Breast epithelium (tissue), 4 donors: Measurements from ENCODE around the gene PHF19. TPM values are rescaled to one million over a fixed set of nuclear protein-coding genes. Genes with fewer than 3 reads are reported as not detected.

ENCODE experiments used
- DNase-seq, 2 donors: peaks; one replicate each; pipeline ENCODE4 v3.0.0-alpha.2; 2019; ENCODE audit warnings: low spot score in 2 of 2
- H3K27ac ChIP-seq, 2 donors: fragments of 200-600 bp; sonication (generic) in 1 of 2; one replicate each; pipeline ENCODE4 v1.5.1; 2016 to 2019; ENCODE audit warnings: mild to moderate bottlenecking in 1 of 2
- H3K27me3 ChIP-seq, 2 donors: fragments of 200-600 bp; sonication (generic) in 1 of 2; one replicate each; pipeline versions ENCODE4 v1.5.1 to v1.6.0; 2017 to 2019; ENCODE audit warnings: control low read depth in 1 of 2, mild to moderate bottlenecking in 1 of 2
- H3K36me3 ChIP-seq: fragments of 200-600 bp; one replicate; pipeline ENCODE4 v1.5.1; 2019
- H3K4me1 ChIP-seq, 2 donors: fragments of 200-600 bp; sonication (generic); one replicate each; pipeline ENCODE4 v1.5.1; 2016 to 2019; ENCODE audit warnings: control low read depth in 1 of 2
- H3K4me3 ChIP-seq, 3 donors: fragments of 200-600 bp; sonication (generic); 1 replicate in 2 of 3; 2 replicates in 1 of 3; pipeline ENCODE4 v1.5.1; 2016 to 2019; ENCODE audit warnings: mild to moderate bottlenecking in 3 of 3, moderate library complexity in 2 of 3
- H3K9me3 ChIP-seq, 2 donors: fragments of 200-600 bp; sonication (generic) in 1 of 2; one replicate each; pipeline ENCODE4 v1.5.1; 2016 to 2019; ENCODE audit warnings: control low read depth in 1 of 2
- POLR2A ChIP-seq: fragments of 450-650 bp; IDR thresholded peaks from one replicate; pipeline ENCODE4 v1.6.1; 2016; ENCODE audit warnings: antibody characterized with exemption, mild to moderate bottlenecking, moderate library complexity
- POLR2AphosphoS5 ChIP-seq, 3 donors: sonication (generic); formaldehyde crosslinking; IDR thresholded peaks; one replicate each; pipeline ENCODE4 v1.6.1; 2017; ENCODE audit warnings: antibody characterized with exemption in 3 of 3
- intact Hi-C: fragments of 100-400 bp; cut with DNase I; formaldehyde crosslinking; loops from one replicate; pipeline ENCODE4 v1.15.1; 2023; ENCODE audit warnings: low total_unique reads
- total RNA-seq, 3 donors: library from RNA; depleted of rRNA; stranded (reverse); fragments of >200 nt; gene quantifications; one replicate each; pipeline ENCODE4 v1.1.0, GENCODE V29; 2016
- TF ChIP-seq, protein P1 (sequence below), 3 donors: fragments of 450-650 bp; IDR thresholded peaks; one replicate each; pipeline ENCODE4 v1.5.1; 2016 to 2017; ENCODE audit warnings: antibody characterized with exemption in 3 of 3, mild to moderate bottlenecking in 3 of 3, moderate library complexity in 3 of 3

The PHF19 gene
- 10 to 100 TPM; 16.5 to 33.1 (median 19.0) TPM for total RNA-seq

- Histone ChIP-seq H3K4me1 (no peaks in the 10 kb centered on the region), H3K4me3 (peak within 1 kb of the TSS; percentile 69 to 84 (median 75)), H3K9me3 (no peaks in the 10 kb centered on the region), H3K36me3 (no peaks in the 10 kb centered on the region), H3K27me3 (no peaks in the 10 kb centered on the region), H3K27ac (peak within 1 kb of the TSS; percentile 91 to 93)
- DNase-seq = no peak
- TF ChIP-seq POLR2AphosphoS5 (IDR thresholded peaks at IDR 0.05) (no peak), POLR2A (no peak)
- TF ChIP-seq, protein P1, sequence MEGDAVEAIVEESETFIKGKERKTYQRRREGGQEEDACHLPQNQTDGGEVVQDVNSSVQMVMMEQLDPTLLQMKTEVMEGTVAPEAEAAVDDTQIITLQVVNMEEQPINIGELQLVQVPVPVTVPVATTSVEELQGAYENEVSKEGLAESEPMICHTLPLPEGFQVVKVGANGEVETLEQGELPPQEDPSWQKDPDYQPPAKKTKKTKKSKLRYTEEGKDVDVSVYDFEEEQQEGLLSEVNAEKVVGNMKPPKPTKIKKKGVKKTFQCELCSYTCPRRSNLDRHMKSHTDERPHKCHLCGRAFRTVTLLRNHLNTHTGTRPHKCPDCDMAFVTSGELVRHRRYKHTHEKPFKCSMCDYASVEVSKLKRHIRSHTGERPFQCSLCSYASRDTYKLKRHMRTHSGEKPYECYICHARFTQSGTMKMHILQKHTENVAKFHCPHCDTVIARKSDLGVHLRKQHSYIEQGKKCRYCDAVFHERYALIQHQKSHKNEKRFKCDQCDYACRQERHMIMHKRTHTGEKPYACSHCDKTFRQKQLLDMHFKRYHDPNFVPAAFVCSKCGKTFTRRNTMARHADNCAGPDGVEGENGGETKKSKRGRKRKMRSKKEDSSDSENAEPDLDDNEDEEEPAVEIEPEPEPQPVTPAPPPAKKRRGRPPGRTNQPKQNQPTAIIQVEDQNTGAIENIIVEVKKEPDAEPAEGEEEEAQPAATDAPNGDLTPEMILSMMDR (IDR thresholded peaks at IDR 0.05) = no peak
- intact Hi-C loops = no loop called here
These were observed at the start of gene PHF19 for GRCh38 chr9:120876842-120877240. TSS of gene PHF19 (minus strand) at chr9:120877188. CDS start at chr9:120874741, 2,447 bp downstream.

DNA sequence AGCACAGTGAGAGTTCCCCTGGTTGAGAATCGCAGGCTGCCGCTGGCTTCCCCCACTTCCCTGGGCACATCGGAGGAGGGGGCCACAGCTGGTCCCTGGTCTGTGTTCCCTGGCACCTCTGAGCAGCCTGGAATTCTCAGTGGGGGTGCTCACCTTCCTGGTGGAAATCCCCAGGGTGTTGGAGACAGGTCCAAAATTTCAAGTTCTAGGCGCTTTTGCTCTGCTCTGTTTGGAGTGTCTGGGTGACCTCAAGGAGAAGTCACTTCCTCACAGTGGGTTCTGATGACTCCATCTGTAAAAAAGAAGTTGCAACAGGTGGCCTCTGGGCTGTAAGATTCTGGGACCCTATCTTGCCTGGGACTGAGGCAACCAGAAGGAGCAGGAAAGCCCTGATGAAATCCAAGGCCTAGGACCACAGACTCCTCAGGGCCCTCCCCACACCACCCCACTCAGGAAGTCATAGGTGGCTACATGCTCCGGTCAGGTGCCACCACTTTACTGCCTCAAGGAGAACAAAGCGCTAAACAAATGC, 49.5 kb upstream of the PHF19 start, which contains the start of gene TRAF1:
Gene TRAF1, minus strand, starts transcription at position 400 of the 532 bp plus-strand sequence. CDS start 721 bp downstream, outside the sequence.
- H3K9me3 ChIP-seq = no peaks in the 10 kb centered on the region
- peak within 1 kb of the TSS in 1 of 3 donors; percentile 13 for H3K4me3 ChIP-seq
- TF ChIP-seq, protein P1 (IDR thresholded peaks at IDR 0.05) = no peak
- no peak for TF ChIP-seq POLR2AphosphoS5 (IDR thresholded peaks at IDR 0.05)
- H3K27ac ChIP-seq = peak within 1 kb of the TSS; percentile 85 to 93
- no peaks in the 10 kb centered on the region for H3K36me3 ChIP-seq
- H3K27me3 ChIP-seq = no peaks in the 10 kb centered on the region
- DNase-seq = no peak
- intact Hi-C loops = no loop called here
- H3K4me1 ChIP-seq = no peaks in the 10 kb centered on the region

GRCh38 chr9:120925535-120926396, 48.8 kb upstream of the PHF19 start:
- TF ChIP-seq POLR2A (no peak), POLR2AphosphoS5 (IDR thresholded peaks at IDR 0.05) (no peak)
- TF ChIP-seq, protein P1 (IDR thresholded peaks at IDR 0.05) = no peak
- Histone ChIP-seq H3K27me3 (no peaks in the 10 kb centered on the region), H3K4me1 (no peaks in the 10 kb centered on the region), H3K9me3 (no peaks in the 10 kb centered on the region), H3K36me3 (no peaks in the 10 kb centered on the region), H3K4me3 (peak overlapping the region in 1 of 3 donors; percentile 13), H3K27ac (peak overlapping the region in 1 of 2 donors; percentile 69)
- intact Hi-C loops = no loop called here
- no peak for DNase-seq

- Histone ChIP-seq H3K4me1 (no peaks in the 10 kb centered on the region), H3K9me3 (no peaks in the 10 kb centered on the region), H3K36me3 (no peaks in the 10 kb centered on the region), H3K27me3 (no peaks in the 10 kb centered on the region), H3K4me3 (no peak overlapping the region), H3K27ac (peak overlapping the region in 1 of 2 donors; percentile 2)
- TF ChIP-seq, protein P1 (IDR thresholded peaks at IDR 0.05) = no peak
- TF ChIP-seq POLR2A = no peak
- TF ChIP-seq POLR2AphosphoS5 (IDR thresholded peaks at IDR 0.05) = no peak
- no peak for DNase-seq
- intact Hi-C loops = no loop called here
These were observed 47.9 kb upstream of the PHF19 start for GRCh38 chr9:120924698-120925534.
